Measurements from ENCODE around the gene MAGEF1.

The MAGEF1 gene

GRCh38 chr3:184688251-184688881, 23.5 kb downstream of the MAGEF1 start:
- DNase-seq: no peak

DNA sequence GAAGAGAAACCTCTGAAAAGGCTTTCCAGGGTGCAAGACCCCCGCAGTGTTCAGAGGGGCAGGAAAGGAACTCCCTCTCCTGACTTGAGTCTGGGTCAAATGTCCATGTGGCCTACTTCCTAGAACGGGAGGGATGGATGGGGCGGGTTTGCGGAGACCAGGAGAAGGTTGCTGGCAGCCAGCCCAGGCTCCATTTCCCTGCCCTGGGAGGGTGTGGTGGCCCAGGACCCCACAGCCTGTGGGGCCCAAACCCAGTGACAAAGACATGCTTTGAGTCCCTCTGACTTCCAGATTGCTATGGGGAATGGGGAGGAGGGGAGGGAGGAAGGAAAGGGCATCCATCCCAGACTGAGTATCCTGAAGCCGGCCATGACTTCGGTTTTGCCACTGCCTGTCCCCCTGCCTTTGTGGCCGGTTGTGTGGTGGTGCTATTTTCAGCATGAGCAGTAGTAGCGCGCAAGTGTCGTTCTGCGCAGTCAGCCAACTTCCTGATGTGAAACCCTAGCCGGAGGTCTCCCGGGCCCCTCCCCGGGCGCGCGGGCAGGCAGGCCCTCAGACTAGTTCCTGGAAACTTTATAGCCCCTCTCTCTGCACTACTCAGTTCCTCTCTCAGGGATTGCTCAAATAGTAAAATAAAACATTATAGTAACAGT, 24.4 kb downstream of the MAGEF1 start:
- DNase-seq: no peak

GRCh38 chr3:184685646-184686045, 26.2 kb downstream of the MAGEF1 start:
- no peak for DNase-seq

DNA sequence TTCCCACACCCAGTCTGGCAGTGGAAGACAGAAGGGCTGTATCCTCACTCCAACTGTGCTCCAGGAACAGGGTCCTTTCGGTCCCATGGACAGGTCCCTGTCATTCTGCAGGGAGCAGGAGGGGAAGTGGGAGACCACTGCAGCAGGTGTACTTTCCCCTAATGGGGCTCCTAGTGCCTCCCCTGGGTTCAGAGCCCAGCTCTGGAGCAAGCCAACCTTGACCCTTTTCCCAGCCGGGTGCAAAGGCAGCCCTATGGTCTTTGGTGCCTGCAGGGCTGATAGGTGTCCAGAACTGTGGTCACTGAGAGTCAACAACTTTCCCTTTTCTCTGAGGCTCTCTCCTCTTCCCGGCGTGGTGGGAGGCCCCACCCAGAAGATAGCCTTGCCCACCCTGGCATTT, 26.8 kb downstream of the MAGEF1 start:
- no peak for DNase-seq

DNA sequence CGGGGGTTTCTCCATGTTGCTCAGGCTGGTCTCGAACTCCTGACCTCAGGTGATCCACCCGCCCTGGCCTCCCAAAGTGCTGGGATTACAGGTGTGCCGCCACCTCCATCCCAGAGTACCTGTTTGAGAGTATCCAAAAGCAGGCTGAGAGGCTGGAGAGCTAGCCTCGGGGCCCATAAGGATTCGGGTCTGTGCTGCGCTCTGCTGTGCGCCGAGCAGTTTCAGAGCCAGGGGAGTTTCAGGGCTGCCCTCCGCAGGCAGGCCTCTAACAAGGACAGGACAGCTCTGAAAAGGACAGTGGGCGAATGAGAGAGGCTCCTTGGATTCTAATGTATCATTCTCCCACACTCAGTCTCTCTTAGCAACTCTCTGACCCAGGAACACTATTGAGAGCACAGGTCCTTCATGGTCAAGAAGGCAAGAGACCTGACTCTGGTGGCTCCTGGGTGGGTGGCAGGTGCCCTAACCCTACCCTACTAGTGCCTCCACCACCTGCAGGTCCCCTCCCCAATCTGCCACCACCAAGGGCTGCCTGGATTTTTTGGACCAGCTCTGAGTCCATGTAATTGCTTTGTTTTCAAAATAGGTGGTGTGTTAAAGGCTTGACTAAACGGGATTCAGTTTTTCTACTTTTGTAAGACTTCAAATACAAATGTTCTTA, 27.8 kb downstream of the MAGEF1 start:
- DNase-seq: no peak

DNA sequence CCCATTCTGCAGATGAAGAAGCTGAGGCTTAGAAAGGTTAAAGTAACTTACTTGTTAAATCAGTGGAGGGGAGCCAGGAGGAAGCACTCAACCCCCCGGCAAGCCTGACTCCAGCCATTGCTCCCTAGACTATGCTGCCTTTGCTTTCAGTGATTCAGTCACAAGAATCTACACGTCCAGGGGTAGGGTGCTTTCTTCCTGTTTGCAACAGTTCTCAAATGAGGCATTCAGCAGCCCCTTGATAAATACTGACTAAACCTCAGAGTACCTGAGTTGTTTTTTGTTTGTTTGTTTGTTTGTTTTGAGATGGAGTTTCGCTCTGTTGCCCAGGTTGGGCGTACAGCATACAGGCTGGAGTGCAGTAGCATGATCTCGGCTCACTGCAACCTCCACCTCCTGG, 28.6 kb downstream of the MAGEF1 start:
- no peak for DNase-seq

- DNase-seq: no peak
These were observed 29.2 kb downstream of the MAGEF1 start for GRCh38 chr3:184682671-184683070.

DNA sequence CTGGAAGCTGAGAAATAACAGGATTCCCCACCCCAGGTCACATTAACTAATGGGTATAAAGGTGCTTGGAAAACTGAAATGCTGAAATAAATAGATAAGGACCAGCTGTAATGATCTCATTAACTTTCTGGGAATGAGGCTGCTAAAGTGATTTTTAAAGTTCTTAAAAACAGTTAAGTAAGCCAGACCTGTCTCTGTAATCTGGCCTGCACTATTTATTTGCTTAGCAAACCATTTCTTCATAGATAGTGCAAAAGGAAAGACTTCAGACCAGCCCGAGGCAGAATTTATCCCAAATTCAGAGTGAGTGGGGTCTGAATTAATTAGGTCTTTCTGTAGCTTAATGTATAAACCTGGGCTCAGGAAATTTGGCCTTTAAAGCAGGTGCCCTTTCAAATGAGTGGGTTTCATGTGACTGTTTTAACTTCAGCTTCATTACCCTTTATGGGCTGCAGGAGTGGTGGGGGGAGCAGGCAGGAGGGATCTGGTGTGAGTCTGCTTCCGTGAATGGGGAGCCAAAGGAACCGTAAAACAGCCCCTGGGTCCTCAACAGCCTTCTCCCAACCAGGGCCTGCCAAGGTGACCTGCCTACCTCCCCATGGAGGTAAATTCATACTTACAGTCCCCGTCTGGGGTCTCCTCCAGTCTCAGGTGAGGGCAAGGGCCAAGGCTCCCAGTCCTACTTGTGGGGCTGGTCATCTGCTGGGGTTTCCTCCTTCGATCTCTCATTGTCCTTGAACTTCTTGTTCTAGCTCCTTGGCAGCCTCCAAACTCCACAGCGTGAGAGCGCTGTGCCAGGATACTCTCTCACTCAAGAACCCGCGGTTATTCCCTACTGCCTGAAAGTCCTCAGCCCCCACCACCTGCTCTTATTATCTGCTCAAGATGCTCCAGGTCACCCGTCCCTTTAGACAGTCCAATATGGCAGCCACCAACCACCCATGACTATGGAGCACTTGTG, 31.2 kb downstream of the MAGEF1 start:
- no peak for DNase-seq

- no peak for DNase-seq
These were observed 32.6 kb downstream of the MAGEF1 start for GRCh38 chr3:184679056-184679816.

DNA sequence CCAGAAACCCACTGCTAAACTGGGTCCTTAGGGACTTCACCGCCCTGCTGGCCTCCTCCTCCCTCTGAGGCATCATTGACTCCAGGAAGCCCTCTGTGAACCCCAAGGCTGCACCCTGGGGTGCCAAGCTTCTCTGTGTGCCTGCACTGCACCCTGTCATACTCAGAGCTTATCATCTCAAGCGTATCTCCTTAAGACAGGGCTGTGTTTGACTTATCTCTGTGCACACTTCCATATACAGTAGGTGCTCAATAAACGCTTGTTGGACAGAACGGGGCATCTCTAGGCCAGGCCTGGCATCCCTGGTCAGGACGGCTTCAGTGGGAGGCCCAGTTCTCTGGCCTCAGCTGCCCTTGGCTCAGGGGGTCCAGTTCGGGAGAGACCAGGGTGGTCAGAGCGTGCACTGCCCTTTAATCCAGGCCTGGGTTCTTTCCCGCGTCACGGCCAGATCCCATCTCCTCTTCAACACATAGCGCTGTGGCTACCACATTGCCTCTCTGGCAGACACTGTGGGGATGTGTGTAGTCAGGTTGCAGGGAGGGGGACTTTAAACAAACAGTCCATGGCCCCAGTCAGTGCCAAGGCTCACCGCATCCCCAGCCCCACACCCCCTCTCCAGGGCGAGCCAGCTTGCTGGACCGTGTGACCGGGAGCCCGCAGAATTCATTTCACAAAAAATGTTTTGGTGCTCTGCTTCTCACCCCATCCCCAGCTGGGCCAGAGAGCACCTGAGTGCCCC, 33.4 kb downstream of the MAGEF1 start:
- DNase-seq: no peak

GRCh38 chr3:184677344-184678316, 34.2 kb downstream of the MAGEF1 start:
- no peak for DNase-seq

- DNase-seq: no peak
These were observed 34.9 kb downstream of the MAGEF1 start for GRCh38 chr3:184676927-184677326.

DNA sequence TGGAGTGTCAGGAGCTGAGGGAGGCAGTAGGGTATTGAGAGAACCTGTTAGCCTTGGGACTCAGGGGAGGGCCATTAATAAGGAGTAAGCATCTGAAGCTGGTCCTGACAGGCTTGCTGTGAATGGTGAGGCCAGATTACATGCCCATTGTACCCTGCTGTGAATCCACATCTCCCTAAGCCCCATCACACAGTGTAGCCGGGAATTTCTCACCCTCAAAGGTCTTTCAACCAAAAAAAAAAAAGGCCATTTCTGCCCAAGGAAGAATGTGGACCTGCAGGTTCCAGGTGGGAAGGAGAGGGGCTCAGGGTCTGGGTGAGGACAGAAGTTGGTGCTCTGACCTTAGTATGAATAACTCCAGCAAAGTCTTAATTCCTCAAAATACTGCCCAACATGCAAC, 37.2 kb downstream of the MAGEF1 start:
- no peak for DNase-seq

- DNase-seq: no peak
These were observed 38.6 kb downstream of the MAGEF1 start for GRCh38 chr3:184672977-184673870.

- no peak for DNase-seq
These were observed 39.5 kb downstream of the MAGEF1 start for GRCh38 chr3:184672335-184672734.

DNA sequence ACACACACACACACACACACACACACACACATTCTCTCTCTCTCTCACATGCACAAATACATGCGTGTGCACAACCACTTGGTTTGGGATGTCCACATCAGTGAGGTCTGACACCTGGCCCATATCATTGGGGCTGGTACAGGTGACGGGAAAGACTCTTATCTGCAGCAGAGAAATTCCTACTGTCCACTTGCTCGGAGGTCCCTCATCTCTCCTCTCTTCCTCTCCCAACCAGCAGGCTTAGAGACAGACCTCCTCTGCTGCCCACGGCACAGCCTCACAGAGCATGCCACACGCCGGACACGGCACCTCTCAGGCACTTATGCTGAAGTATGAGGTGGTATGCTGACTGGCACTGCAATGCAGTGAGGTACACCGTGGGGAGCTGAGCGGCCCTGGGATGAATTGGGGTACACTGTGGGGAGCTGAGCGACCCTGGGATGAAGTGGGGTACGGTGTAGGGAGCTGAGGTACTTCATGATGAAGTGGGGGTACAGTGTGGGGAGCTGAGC, 41.7 kb downstream of the MAGEF1 start:
- DNase-seq: no peak

GRCh38 chr3:184669578-184669977, 42.3 kb downstream of the MAGEF1 start:
- DNase-seq: no peak

DNA sequence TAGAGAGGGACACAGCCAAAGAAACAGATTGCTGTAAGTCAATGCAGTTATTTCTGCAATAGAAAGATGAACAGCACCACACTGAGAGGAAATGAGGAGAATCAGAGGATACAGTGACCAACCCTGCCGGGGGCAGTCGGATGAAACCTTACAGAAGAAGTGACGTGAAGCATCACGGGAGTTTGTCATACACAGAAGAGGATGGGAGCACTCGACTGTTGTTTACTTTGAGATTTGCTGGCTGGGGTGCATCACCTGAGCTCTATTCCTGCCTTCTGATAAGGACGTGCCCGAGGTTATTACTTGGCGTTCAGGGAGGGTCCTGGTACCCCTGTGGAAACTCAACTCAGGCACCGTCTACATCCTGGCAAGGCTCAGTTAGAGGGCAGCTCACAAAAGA, 45.4 kb downstream of the MAGEF1 start:
- no peak for DNase-seq

- DNase-seq: no peak
These were observed 46.8 kb downstream of the MAGEF1 start for GRCh38 chr3:184665101-184665500.
